GM19395 (cell line): ENCODE measurements around the gene MAML3.

ENCODE experiments used
- ATAC-seq: cut with Tn5 transposase; IDR thresholded peaks from one replicate; pipeline ENCODE4 v1.9.1; 2021; ENCODE audit warnings: mild to moderate bottlenecking, moderate library complexity; ENCODE audit not compliant: unreplicated experiment

The MAML3 gene

DNA sequence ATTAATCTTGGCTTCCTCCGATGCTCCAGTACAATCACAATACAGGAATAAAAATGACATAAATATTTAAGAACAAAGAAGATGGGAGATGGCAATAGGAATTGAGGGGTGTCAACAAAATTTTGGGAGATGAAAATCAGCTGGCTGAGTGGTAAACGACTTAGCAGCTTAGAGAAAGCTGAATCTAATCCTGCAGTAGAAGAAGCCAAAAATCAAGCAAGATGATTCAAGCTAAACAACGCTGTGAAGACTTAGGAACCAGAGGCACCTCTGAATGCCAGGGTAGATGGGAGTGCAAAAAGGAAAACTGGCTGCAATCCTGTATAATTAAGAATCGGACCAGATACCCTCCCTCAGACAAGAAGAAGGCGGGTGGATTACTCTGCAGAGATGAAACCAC, 273.1 kb downstream of the MAML3 start:
- ATAC-seq: no peak

GRCh38 chr4:139878050-139878449, 275.9 kb downstream of the MAML3 start:
- no peak for ATAC-seq

DNA sequence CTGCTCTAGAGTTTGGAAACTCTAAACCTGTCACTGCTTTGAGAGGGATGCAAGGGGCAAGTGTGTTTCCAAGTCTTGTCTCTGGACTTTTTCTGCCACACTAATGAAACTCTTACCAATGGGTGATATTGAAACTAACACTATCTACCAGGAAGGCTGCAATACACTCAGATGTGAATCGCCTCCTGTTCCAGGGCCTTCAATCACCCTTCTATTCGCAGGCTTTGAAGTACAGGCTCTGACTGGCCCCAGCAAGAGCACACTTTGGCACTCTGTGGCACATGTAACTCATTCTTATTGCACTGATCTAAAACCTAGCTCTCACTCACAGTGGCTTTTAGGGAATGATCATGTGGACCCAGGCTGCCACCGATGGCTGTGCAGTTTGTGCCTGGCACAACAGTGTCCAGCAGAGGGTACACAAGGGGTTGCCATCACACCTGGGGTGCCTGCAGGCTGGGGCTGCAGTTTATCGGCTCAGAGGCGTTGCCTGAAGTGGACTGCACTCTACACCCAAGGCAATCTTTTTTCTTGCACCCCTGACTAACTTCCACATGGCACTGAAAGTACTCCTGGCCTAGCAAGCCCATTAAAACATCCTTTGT, 277.5 kb downstream of the MAML3 start:
- ATAC-seq: no peak

DNA sequence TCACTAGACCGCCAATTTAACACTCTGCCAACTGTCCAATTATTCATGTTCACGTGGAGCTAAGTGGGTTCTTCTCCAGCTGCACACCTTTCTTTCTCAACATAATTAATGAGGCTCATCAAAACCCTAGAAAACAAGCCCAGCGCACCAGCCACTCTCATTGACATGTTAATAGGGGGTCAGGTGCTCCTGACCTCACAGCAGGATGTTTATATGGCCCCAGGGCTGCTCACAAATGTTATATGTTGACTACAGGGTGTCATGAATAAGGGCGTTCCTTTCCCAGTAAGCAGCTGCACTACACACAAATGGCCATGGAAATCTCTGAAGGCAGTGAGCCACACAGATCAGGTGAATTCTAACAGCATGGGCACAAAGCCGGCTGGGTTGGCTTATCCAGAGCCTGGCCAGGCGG, 278.6 kb downstream of the MAML3 start:
- ATAC-seq: no peak

DNA sequence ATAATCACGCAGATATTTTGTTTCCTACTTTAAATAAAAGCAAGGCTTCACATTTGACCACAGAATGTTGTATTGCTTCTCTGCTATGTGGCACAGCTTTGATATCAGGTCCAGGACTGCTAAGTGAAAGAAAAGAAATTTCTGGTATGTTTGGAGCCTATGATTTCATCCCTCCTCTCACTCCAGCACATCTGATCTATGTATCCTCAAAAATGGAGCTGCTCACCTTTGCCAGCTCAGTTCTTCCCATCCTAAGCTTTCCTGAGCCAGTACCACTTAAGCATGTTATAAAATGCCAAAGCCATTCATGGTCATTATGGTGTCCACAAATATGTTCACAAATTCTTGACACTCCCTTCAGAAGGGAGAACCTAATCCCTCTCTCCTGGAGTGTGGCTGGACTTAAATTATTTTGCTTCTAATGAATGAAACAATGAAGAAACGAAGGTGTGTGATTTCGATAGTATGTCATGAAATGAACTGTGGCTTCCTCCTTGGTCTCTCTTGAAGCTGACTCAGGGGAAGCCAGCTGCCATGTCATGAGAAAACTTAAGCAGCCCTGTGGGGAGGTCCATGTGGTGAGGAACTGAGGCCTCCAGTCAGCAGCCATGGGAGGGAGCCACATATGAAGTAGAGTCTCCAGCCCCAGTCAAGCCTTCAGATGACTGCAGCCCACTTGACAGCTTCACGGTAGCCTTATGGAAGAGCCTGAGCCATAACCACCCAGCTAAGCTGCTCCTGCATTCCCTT, 280.7 kb downstream of the MAML3 start:
- ATAC-seq: no peak

DNA sequence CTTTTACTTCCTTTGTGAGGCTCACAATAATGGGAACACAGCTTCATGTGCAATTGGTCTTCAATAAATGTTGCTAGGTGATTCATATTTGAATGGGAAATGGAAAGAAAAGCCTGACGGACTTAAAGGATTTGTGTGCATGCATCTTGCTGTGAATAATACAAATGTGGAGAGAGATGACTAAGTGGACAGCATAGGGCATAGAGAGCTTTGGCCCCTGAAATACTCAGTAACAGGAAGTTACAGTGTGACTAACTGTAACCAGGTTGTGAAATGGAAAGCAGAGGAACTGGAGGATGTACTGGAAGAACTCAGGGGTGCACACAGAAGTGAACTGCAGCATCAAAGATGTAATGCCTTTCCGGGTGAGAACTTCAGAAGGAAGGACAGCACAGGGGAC, 281.7 kb downstream of the MAML3 start:
- no peak for ATAC-seq

GRCh38 chr4:139869810-139870209, 284.2 kb downstream of the MAML3 start:
- no peak for ATAC-seq

DNA sequence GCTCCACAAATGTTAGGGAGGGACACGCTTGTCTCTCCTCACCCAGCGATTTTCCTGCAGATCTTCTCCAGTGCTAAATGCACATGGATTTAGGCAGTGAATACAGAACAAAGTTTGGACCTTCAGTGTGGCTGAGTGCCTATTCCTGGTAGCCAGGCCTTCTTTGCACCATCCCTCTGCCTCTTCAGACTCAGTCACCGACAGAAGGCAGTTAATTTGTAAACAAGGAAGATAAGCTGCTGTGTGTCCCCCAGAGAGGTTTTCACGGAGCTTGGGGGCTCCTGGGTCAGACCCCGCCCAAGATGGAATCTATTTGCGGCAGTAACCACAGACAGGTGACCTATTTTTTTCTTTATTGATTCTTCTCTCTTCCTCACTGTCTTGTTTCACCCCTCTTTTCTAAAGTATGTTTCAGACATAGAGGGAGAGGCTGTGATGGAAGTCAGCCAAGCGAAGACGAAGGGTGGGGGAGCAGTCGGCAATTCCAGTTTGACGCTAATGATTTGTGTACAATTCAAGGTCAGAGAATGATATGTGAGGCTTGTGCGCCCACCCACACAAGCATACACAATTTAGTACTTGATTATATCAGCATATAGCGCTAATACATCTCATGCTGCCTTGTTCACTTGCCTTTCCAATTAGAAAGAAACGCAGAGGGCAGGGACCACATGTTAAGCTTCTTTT, 287.6 kb downstream of the MAML3 start:
- ATAC-seq: no peak

- no peak for ATAC-seq
These were observed 288.4 kb downstream of the MAML3 start for GRCh38 chr4:139865537-139865936.

GRCh38 chr4:139863531-139863930, 290.5 kb downstream of the MAML3 start:
- no peak for ATAC-seq

- no peak for ATAC-seq
These were observed 292.5 kb downstream of the MAML3 start for GRCh38 chr4:139861471-139861870.

DNA sequence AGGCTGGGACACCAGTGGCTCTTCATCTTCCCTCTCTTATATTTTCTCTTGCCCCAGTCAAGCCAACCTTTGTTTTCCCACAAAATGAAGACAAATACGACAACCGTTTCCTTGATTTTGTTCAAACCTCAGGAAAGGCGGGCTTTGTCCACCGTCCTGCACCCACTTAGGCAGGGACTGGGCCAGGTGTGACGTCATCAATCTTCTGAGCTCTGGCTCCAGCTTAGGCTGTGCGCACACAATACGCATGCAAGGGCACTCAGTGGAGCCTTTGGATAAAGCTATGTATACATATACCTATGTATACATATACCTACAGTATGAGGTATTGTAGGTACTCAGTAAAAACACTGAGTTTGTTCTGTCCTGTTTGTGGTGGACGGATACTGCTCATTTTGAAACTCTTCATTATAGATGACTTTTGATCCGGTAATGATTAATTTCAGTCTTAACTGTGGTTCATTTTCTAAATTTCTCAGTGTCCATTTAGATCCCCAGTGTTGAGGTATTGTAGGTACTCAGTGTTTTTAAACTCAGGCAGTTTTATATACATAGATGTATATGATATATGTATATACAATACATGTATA, 293.5 kb downstream of the MAML3 start:
- ATAC-seq: no peak

- no peak for ATAC-seq
These were observed 294.1 kb downstream of the MAML3 start for GRCh38 chr4:139859876-139860275.

GRCh38 chr4:139858436-139859205, 295.4 kb downstream of the MAML3 start:
- ATAC-seq: peak; percentile 98

GRCh38 chr4:139857977-139858376, 296.0 kb downstream of the MAML3 start:
- ATAC-seq: no peak

GRCh38 chr4:139857021-139857420, 297.0 kb downstream of the MAML3 start:
- ATAC-seq: no peak

- no peak for ATAC-seq
These were observed 299.1 kb downstream of the MAML3 start for GRCh38 chr4:139854668-139855403.

GRCh38 chr4:139853309-139853708, 300.7 kb downstream of the MAML3 start:
- no peak for ATAC-seq

DNA sequence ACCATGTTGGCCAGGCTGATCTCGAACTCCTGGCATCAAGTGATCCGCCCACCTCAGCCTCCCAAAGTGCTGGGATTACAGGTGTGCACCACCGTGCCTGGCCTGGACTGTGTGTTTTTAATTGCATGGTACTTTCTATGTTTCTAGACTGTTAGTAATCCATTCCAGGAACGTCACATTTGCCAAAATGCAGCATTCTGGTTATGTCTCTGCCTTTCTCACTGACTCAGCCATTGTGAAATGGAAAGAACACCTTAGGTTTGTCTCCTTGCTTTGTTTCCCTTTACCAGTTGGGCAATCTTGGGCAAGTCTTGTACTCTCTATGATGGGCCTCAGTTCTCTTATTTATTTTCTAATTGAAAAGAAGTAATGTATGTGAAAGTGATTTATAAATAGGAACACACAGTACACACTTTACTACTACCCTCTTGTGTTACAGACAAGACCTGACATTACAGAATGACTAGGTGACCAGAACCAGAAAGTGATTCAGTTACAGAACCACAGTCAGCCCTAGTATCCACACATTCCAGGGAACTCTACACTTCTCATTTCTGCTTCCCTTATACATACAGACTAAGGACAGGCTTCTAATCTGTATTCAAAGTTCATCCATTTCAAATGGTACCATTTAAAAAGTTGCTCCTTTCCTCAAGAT, 301.2 kb downstream of the MAML3 start:
- ATAC-seq: no peak

GRCh38 chr4:139851639-139852038, 302.3 kb downstream of the MAML3 start:
- no peak for ATAC-seq
